Stimulated activated CD4-positive, alpha-beta T cell treated with anti-CD3 and anti-CD28 coated beads, Interleukin-12 subunit alpha, Interleukin-12 subunit beta, amount 100 ng/mL, for 24 hours (primary cell): ENCODE measurements around the gene ZNF831.

Experiments used
- DNase-seq, 2 experiments: peaks; one replicate each; pipeline ENCODE4 v3.0.0-alpha.2; 2020; ENCODE audit warnings: low read depth in 2 of 2

The ZNF831 gene

DNA sequence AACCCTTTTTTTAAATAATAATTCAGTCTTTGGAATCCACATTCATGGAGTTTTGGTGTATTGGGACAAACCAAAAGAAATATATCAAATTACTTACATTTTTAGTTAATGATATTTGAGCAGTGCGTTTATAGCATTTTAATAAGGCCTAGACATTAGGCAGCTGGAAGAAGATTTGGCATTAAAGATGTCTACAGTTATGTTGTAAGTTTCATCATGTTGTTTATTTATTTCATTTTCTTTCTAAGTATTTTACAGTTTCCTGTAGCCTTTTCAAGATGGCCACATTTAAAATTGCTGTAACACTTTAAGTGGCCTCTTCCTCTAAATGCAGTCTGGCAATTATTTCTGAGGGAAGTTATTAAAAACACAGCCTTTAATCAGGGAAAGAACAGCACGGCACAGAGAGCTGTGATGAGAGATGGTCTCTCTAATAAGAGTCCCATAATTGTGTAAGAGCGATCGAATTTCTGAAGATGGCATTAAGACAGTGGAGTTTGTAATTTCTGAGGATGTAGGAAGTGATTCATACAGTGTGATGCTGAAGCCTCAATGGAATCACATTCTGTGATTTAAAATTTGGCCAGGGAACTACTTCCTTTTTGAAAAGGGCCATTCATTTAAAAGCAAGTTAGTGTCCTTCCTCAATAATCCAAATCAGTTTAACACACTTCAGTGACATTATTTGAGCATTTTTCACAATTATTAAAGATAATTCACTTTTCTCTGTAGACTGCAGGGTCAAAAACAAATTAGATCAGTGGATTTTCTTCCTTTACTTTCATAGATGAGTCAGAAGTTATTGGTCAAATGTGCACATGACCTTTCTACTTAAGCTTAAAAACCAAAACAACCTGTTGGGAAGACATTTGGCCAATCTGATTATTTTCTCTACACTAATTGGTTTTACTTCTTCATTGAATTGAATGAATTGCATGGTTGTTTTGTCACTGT is 84.4 kb downstream of the ZNF831 start:
- DNase-seq, result no peak

DNA sequence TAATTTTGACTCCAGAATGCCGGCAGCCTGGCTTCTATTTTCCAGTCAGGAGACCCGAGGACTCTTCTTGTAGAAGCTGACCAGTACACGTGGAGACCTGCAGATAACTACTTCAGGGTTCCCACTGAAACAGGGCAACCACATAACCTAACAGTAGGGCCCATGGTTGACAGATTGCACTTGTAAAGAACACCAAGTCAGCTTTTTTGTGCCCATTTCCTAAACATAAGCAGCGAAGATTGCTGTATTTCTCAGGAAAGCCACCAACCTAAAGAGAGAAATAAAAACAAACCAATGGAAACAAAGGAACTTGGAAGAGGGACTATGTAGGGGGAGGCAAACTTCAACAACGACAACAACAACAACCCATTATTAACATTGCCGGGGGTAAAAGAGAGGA is 86.7 kb downstream of the ZNF831 start:
- DNase-seq, result no peak

DNA sequence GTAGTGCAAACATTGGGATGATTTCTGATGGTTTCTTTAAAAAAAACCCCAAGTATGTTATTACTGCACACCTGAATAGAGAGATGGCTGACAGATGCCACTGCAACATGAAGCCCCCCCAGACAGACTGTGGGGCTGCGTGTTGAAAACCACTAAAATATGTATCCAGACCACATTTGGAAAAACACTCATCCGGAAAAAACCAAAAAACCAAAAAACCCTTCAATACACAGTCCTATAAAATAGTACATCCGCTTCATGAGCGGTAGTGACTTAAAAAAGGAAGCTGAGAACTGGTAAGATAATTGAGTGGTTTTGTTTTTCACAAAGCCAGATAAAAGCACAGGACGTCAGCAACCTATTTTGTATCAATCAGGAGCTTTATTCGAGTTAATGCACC is 89.7 kb downstream of the ZNF831 start:
- no peak for DNase-seq

DNA sequence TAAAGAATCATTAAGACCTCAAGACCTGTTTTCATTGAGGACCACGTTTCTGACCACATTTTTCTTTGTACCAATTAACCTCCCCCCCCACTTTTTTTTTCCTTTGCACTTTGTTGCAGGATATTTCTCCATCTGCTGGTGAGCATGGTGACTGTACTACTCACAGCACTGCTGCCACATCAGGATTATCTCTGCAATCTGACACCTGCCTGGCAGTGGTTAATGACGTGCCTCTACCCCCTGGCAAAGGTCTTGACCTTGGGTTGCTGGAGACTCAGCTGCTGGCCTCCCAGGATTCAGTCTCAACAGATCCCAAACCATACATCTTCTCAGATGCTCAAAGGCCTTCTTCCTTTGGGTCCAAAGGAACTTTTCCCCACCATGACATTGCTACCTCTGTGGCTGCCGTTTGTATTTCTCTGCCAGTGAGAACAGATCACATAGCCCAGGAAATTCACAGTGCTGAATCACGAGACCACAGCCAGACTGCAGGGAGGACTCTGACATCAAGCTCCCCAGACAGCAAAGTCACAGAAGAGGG is 90.2 kb downstream of the ZNF831 start:
- DNase-seq, result no peak

DNA sequence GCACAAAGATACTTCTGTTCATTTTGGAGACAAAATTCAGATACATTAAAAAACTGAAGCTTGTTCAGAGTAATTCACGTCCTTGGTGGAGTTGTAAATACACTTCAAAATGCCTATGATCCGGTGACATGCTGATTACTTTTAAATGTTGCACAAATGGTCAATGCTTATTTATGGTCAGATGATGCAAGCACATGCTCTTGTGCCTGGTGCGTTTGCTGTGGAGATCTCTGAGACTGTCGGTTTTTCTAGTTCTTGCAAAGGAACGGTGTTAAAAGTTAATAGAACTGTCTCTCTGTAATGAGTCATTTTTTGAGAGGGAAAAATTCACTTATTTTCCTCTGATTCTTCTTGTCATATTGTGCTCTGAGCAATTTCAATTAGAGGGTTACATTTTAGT is 91.6 kb downstream of the ZNF831 start:
- no peak for DNase-seq

DNA sequence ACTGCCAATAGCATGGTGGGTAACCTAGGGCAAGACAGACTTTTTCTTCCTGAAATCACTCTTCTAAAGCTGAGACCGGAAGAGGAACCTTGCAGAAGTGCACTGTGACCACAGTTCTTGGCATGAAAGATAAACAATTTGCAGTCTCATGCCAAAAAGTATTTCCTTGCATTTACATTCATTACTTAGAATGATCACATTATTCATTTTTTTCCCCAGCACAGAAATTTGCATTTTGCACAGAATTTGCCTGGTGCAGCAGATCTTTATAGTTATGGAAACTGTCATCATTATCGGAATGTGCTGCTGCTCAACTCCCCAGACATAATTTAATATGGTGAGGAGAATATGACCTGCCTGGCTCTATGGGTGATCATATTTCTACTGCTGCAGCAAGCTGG is 94.6 kb downstream of the ZNF831 start:
- no peak for DNase-seq

DNA sequence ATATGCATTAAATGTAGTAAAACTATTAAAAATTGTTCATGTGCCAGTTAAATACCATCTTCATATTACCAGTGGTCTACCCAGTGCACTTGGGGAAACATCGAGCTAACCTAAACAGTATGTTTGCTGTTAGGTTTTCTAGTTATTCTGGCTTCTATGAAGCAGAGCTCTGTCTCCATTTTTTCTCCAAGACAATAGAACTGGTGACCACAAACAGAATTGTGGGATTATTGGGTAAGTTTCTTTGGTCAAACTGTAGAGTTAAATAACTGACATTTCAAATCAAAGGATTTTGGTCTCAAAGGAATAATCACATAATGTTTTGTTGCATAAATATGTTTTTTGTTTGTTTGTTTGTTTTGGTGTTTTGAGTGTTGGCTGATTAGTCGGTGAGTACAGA is 96.3 kb downstream of the ZNF831 start:
- DNase-seq, result no peak

DNA sequence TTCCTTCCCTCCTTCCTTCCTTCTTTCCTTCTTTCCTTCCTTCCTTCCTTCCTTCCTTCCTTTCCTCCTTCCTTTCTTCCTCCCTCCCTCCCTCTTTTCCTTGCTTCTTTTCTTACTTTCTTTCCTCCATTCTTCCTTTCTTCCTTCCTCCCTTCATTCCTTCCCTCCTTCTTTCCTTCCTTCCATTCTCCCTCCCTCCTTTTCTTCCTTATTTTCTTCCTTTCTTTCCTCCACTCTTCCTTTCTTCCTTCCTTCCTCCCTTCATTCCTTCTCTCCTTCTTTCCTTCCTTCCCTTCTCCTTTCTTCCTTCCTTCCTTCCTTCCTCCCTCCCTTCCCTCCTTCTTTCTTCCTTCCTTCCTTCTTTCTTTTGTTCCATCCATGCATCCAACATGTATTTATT is 101.7 kb downstream of the ZNF831 start:
- DNase-seq, result no peak

DNA sequence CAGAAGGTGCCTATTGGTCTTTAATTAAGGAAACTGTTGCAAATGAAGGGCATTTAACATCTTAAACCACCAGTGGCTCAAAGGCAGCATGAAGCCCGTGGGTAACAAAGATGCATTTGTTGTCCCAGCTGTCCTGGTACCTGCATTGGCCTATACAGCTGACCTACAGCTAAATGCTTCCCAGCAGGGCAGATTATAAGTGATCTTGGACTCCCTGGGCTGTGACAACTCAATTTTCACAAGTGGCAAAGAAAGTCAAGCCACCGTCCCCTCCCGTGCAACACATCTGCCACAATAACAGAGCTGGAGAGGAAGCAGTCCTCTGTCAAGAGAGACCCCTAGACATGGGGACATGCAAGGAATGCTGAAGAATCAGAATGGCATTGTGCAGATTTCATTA is 105.2 kb downstream of the ZNF831 start:
- no peak for DNase-seq

DNA sequence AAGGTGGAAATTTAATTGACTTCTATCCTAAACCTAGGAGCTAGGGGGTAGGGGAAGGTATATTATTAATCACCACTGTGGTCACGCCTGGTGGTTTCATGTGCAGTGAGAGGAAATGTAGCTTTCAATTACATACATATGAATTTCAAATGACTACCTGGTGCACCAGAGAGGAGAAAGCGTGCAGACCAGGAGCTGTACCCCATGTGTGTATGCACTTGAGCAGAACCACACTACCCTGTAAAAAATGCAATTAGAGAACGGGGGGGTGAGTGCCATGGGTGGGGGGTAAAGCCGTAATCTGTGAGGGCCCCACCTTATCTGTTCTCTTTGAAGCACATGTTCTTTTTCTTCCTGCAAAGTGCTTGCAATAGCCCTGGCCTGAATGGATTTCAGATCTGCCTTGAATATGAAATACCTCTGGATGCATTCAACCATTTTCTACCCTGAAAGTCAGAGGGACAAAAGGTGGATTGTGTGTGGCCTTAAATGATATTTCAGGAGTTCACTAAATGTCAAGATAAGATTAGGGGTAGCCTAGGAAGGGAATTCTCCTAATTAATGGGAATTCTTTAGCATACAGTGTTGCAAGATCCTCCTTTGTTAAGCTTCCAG is 105.9 kb downstream of the ZNF831 start:
- DNase-seq, result no peak

DNA sequence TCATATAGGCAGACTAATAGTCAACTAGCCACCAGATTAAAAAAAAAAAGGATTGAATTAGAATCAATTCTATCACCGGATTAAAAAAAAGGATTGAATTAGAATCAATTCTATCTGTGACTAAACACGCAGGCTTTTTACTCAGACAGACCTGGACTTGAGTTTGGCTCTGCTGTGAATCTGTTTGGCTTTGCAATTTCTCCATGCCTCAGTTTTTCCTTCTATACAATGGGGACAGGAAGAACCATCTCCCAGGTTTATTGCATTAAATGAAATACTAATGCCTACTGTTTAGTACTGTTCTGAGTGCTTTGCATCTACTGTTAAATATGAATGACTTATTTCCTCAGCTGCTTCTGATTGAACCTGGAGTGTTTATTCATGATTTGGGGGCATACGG is 106.8 kb downstream of the ZNF831 start:
- DNase-seq, result no peak

DNA sequence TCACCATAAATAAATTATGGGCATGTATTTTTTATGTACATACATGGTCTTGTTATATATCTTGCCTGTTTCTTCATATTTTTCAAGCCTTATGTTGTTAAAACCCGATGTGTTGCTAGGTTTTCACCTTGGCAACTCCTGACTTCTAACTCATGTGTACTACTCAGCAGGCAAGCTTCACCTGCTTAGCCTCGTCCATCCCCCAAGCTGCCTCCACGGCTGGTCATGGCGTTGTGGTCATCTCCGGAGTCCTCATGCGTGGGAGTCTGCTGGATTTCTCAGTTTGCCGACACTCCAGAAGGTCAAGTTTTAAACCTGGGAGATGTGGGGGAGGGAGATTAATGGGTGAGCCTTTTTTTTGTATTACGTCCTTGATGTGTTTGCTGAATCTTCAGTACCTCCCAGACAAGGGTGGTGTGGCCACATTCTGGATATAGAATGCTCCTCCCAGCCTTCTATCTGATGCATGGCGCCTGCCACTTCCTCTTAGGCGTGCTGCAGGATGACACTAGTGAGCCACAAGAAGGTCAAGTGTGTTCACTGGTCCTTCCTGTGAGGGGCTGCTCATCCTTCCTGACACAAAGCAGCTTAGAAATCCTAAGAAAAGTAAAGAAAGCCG is 110.2 kb downstream of the ZNF831 start:
- DNase-seq, result no peak

DNA sequence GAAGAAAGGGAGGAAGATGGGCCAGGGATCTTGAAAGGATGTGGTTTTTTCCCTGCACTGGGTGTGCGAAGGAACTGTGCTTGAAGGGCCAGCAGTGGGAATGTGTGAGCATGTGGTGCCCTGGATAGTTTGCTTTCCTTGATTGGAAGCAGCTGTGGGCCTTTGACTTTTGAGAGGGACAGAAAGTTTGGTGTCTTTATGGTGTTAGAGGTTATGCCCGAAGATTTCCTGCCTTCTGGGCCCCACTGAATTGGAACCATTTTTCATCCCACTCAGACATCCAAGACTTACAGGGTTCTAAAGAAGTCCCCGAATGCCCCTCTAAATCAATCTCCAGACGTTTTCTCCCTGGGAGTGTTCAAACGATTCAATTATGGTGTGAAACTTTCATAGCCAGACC is 113.3 kb downstream of the ZNF831 start:
- no peak for DNase-seq

DNA sequence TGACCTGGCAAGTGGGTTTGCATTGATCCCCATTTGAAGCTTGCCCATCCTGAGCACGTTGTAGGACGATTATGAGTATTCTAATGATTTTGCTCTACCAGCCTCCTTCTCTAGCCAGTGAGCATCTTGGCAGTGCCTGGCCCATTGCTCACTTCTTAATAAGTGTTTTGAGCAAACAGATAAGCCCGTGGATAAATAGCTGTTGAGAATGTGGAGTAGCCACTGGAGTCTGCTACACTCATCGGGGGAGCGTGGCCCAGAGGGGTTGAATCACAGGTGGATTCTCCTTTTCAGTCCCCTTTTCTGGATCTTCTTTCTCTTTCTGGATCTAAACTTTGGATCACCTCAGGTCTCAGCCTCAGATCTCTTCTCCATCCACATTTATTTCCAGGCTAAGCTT is 120.8 kb downstream of the ZNF831 start:
- no peak for DNase-seq

DNA sequence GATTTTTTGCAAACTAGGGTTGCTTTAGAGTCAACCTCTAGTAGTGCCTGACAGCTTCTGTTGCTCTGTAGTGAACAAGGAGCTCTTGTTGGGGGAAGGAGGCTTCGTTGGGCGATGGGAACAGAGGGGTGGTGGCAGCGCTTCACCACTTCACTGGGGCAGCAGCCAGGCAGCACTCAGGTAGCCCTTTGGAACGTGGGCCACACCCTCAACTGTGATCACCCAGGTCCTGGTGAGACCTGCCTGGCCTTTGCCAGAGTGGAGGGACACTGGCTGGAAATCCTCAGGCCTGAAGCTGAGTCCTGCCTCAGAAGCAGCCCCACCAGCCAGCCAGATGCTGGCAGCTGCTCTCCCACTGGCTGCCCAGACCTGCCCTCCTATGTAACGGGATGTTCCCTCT is 126.4 kb downstream of the ZNF831 start:
- DNase-seq, result no peak

DNA sequence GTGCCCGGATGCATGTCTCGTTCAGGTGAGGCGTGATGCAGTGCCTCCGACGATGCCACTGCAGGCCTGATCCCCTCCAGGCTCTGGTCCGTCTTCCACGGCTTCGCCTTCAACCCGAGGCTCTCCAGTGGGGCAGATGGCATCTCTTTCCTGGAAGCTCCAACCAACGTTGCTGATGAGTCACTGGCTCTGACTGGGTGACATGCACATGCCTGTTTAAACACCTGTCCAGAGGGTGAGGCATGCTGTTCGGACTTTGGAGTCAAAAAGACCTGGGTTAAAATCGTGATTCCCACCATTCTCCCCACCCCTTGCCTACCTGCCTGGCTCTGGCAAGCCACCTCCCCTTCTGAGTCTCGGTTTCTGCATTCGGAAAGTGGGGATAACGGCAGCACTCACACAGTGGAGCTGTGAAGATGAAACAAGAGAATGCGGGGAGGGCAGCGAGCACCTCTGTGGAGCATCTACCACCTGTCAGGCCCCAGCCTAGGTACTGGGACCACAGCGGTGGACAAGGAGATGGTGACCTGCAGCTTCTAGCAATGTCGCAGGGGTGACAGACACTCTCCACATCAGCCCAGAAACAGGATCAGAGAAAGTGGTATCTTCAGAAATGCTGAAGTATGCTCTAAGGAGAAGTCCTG is 128.2 kb downstream of the ZNF831 start:
- no peak for DNase-seq

DNA sequence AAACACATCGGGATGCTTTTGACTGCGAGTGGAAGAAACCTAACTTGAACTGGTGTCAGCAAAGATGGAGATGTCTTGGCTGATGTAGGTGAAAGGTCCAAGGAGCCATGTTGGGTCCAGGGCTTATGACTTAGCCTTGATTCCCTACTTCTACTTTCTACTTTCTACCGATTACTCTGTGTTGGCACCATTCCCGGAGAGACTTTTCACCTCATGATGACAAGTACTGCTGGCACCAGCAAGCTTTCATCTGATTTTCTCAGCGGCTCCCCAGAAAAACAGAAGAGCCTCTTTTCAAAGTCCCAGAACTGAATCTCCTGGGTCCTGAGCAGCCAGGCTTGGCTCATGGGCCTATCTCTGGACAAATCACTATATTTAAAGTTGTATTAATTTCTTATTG is 131.9 kb downstream of the ZNF831 start:
- no peak for DNase-seq

DNA sequence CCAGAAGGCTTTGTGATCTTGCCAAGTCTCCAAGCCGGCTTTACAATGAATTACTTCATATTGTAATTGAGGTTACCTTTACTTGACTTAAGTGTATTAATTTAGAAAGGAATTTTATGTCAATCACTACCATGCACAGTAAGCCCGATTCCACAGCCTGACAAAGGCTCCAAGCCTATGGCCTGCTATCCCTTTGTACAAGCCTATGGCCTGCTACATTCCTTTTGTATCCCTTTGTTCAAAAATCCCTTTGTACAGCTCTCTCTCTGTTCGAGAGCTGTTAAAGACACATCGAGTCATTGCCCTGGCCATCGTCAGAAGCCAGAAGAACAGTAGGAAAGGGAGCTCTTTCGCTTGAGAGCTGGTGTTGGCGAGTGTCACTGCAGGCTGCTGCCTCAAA is 134.1 kb downstream of the ZNF831 start:
- no peak for DNase-seq

DNA sequence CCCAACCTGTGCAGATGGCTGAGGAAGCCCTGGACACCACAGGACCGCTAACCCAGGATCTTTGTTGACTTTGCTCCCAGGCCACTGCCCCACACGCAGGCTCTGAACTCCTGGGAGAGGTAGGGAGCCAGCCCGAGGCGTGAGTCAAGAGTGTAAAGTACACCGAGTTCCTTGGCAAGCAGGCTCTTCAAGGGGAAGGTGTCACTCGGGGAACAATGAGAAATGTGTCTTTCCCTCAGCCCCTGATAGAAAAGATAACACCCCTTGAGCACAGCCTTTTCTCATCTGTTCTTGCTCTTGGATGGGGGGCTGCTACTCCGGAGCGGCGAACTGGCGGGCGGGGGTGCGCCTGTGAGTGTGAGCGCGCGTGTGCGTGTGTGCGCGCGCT is 136.3 kb downstream of the ZNF831 start:
- DNase-seq, result no peak

DNA sequence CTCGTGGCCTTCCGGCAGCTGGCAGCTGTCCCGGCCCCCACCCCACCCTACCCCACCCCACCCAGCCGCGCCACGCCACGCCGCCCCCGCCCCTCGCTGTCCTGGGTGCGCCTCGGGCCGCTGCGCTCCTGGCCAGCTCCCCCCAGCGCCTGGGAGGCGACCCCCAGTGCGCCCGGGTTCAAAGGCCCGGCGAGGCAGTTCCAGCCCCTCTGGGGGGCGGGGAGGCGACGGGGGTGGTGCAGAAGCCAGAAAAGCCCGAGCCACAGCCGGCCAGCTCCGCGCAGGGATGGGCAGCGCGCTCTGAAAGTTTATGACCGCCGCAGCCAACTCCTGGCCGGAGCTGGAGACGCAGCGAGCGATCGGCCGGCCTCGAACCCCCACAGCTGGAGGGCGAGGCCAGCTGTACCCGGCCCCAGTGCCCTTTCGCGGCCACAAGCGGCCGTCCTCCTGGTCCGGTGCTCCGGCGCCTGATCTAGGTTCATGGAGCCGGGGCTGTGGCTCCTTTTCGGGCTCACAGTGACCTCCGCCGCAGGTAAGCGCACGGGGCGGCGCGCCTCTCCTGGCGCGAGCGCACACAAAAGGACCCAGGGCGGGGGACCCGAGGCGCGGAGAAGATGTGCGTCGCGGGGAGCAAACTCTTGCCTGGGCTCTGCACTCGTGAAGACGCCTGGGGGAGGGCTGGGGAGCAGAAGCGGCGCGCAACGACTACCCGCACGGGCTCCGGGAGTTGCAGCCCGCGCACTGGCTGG is 136.9 kb downstream of the ZNF831 start, which contains the start of gene EDN3:
EDN3 (plus strand) TSS at position 279 of the 749 bp plus-strand sequence; CDS start at position 481, 202 bp downstream.
- no peak for DNase-seq

DNA sequence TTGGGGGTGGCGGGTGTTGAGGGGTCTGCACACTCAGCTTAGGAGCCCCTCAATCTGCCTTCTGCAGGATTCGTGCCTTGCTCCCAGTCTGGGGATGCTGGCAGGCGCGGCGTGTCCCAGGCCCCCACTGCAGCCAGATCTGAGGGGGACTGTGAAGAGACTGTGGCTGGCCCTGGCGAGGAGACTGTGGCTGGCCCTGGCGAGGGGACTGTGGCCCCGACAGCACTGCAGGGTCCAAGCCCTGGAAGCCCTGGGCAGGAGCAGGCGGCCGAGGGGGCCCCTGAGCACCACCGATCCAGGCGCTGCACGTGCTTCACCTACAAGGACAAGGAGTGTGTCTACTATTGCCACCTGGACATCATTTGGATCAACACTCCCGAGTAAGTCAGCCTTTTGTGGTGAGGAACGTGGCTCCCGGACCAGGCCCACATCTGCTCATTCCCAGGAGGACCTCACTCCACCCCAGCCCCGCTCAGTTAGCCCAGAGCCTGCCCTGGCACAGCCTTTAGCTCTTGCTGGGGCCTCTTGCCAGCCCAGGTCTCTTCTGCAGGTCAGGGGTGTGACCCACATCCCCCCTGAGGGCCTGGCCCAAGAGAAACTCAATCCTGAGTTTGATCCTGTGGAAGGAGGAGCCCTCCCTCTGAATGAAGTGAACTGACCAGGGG is 137.9 kb downstream of the ZNF831 start:
- no peak for DNase-seq
